HG03342 (cell line): ENCODE data around the gene CACNA1D.

Experiments
- ATAC-seq: cut with Tn5 transposase; IDR thresholded peaks from one replicate; pipeline ENCODE4 v1.9.1; 2021; ENCODE audit warnings: mild to moderate bottlenecking, moderate library complexity; ENCODE audit not compliant: unreplicated experiment

CACNA1D gene

GRCh38 chr3:53818221-53819162 is 324.1 kb downstream of the CACNA1D start:
- ATAC-seq, result no peak

GRCh38 chr3:53819163-53819868 is 324.9 kb downstream of the CACNA1D start:
- no peak for ATAC-seq

- ATAC-seq, result no peak
These were observed 325.7 kb downstream of the CACNA1D start for GRCh38 chr3:53820084-53820483.

DNA sequence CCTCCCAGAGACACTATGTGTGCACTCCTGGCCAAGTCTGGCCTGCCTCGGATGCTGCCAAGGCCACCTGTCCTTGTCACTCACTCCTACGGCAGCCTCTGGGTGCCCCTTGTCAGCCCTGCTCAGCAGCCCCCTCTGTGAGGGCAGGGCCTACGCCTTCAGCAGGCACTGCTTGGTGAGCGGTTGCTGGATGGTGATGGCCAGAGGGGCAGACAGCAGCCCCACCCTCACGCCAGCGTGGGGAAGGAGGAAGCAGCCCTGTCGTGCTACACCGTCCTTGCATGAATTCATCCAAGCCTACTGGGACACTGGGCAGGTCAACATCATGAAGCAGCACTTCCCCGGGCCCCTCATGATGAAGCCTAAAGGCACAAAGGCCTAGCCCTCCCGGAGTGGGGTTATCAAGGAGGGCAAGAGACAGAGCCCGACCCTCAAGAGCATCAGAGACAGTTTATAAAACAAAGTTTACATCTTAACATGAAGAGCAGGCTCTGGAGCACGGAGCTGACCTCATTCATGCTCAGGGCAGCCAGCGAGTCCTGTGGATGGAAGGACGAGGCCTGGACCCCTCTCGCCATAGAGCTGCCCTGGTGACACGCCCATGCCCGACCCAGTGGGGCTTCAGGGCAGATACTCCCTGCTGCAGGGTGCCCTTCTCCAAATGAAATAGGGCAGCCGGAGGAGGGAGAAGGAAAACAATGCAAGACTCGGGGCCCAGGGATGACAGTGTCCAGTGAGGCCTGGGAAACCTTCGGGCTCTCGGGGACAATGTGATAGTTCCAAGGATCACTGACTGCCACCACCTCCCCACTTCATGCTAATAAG is 326.6 kb downstream of the CACNA1D start:
- ATAC-seq, result no peak

DNA sequence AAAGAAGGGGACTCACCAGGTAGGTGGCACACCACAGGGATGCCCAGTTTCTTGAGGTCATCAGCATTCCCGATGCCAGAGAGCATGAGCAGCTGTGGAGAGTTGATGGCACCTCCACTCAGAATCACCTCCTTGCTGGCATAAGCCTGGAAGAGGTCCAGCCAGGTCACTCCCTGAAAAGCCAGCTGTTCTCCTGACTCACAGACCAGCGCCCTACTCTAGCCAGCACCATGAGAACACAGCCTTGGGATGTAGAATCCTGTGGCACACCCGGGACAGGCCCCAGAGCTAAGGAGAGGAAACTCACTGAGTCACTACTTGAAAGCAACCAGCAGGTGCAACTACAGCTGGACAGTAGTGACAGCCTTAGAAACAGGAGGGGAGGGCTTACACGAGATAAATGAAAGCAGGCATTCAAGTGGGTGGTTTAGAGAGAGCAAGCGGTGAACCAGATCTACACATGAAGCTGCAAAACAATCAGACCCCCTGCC is 327.3 kb downstream of the CACNA1D start:
- peak; percentile 60 for ATAC-seq

DNA sequence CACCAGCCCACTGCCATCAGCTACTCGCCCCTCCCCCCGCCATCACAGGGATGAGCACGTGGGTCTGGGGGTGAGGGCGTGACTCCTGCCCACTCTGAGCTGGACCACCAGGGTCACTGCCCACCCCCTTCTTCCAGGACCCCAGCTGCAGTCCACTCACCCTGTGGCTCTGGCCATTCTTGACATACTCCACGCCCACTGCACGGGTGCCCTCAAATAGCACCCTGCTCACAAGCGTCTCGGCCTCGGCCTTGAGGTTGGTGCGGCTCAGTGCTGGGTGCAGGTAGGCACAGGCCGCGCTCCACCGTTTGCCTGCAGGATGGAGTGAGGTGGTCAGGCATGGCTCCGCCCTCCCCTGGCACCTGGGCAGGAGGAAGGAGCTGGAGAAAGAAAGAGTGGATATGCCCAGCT is 327.9 kb downstream of the CACNA1D start:
- no peak for ATAC-seq

GRCh38 chr3:53823026-53823955 is 328.9 kb downstream of the CACNA1D start:
- no peak for ATAC-seq

DNA sequence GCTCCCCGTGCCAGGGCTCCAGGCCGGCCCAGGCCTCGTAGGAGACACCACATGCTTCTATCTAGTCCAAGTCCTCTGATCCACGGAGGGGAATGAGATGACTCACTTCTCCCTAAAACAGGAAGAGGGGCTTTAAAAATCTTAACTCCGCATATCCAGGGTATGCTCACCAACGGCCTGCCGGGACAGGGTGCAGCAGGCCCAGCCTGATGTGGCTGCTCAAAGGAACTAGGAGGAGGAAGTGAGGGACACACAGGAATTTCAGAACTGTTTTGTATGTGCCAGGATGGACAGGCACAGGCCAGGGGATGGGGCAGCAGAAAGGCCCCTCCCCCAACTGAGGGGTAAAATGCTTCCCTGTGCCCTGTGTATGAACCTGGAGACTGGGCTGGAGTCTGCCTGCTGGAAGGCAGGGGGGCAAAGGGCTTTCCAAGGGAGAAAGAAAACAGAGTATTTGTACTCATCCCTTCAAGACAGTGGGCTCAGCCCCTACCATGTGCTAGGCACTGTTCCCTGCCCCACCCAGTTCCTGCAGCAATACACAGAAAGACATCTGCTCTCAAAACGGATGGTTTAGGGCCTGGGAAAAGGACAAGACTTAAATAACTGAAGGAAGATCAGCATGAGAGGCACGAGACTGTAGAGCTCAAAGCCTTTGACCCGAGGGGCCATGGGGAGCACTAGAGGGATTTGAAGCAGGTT is 329.7 kb downstream of the CACNA1D start:
- ATAC-seq, result no peak

- ATAC-seq, result no peak
These were observed 330.4 kb downstream of the CACNA1D start for GRCh38 chr3:53824795-53825194.

DNA sequence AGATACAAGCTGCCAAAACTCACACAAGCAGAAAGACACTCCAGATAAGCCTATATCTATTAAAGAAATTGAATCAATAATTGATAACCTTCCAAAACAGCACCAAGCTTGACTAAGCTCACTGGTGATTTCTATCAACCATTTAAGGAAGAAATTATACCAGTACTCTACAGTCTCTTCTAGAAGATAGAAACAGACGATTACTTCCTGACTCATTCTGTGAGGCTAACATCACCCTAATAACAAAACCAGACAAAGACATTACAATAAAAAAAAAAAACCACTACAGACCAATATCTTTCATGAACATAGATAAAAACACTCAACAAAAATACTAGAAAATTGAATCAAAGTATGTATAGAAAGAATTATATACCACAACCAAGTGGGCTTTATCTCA is 331.6 kb downstream of the CACNA1D start:
- no peak for ATAC-seq

GRCh38 chr3:53828581-53828980 is 334.2 kb downstream of the CACNA1D start:
- ATAC-seq, result no peak

DNA sequence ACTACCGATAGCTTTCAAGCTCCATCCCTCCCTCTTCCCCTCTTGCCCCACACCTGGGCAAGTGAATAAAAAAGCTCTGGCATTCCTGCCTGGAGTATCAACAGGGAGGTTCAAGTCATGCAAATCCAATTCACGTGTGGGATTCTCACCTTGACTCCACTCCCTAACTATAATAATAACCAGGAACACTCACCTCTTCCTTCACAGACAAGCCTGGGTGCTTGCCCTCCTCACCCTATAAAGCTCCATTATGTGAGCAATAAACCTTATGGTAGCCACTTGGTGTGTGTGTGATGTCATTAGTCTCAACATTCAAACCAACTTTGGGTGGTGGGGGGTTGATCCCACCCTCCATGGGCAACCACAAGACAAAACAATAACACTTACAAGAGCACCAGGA is 335.2 kb downstream of the CACNA1D start:
- no peak for ATAC-seq

DNA sequence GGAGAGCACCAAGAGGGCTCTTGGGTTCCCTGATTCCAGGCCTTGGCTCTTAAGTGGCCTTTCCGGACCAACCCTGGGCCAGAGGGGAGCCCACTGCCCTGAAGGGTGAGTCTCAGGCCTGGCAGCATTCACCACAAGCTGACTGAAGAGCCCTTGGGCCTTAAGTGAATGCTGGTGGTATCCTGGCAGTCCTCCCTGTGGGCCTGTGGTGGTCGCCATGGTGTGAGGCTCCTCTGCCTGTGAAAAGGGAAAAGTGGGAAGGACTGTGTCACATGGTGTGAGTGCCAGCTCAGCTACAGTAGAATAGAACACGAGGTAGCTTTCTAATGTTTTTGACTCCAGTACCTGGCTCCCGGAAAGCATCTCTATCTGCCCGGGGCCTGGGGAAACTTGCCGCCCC is 336.5 kb downstream of the CACNA1D start:
- ATAC-seq, result no peak

- ATAC-seq, result no peak
These were observed 338.7 kb downstream of the CACNA1D start for GRCh38 chr3:53833053-53833645.

DNA sequence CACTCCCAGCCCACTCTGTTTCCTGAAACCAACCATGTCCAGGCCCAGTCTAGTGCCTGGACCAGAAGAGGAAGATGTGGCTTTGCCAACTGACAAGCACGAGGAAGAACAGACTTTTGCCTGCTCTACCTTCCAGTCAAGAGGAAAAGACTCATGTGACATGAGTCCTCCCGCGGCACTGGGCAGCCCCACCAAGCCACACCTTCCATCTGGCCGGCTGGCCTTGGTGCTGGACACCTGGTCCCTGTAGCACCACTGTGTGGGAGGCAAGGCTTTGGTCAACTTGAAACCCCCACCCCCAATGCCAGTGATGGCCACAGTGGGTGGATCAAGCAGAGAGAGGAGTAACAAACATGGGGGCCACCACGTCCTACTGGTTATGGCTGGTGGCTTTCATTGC is 339.3 kb downstream of the CACNA1D start:
- no peak for ATAC-seq

DNA sequence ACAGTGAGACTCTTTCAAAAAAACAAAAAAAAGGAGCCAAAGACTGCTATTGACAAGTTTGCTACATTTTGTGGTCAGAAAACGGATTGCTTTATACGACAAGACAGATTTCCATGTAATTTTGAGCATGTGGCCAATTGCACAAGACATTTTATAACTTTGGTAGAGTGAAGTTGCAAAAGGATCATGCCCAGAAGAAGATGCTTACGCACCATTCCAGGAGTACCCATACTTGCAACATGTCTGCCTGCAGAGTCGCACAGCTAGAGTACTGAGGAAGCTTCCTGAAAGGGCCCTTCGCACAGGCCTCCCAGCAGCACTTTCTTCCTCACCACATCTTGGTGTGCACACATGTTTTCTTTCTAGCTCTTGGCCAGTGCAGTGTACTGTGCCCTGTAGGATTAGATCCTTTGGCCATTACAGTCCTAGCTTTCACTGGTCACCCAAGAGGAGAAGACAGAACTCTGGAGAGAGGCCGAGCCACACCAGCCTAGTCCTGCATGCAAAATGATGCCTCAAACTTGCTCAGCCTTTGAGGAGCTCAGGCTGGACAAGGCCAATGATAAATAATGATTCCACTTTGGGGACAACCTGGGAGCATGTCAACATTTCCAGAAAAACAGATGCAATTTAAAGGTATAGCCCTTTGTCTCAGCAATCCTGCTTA is 340.2 kb downstream of the CACNA1D start:
- ATAC-seq, result no peak

- no peak for ATAC-seq
These were observed 340.8 kb downstream of the CACNA1D start for GRCh38 chr3:53835257-53835656.

DNA sequence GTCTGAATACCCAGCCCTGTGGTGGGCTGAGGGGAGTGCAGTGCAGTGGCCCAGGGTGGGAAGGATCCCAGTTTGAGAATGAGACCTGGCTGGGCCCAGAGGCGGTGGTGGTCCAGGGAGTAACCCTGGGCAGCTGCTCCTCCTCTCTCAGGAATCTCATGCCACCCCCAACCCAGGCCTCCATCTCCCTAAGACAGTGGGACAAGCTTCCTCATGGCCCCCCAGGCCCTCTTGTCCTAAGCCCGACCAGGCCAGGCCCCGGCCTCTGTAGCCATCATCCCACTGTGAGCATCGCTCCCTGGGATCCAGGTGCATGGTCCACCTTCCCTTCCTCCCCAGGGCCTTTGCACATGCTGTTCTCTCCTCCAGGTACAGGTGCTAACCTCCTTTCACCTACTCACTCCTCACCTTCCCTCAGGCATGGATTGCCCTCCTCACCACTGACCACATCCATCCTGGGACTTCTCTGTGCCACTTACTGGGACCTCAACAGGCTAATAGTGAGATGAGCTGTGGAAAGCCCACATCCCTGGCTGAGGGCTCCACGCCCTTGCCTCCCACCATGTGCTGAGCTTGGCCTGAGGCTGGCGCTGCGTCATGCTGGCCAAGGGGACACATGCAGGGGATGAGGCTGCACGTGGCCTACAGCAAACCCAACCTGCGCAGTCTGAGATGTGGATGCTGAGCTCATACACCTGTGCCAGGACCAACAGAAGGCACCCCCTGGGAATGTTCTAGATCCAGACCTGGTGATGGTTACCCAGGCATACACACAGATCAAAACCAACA is 341.9 kb downstream of the CACNA1D start:
- no peak for ATAC-seq
